Placental pericyte (primary cell): ENCODE measurements around the gene NDUFAF7. TPM values are rescaled to one million over a fixed set of nuclear protein-coding genes. Genes with fewer than 3 reads are reported as not detected.

Experiments used
- total RNA-seq: library from RNA; depleted of rRNA; stranded (reverse); fragments of >200 nt; gene quantifications from 2 replicates; pipeline ENCODE4 v1.2.3, GENCODE V29; 2012

Gene NDUFAF7, protein sequence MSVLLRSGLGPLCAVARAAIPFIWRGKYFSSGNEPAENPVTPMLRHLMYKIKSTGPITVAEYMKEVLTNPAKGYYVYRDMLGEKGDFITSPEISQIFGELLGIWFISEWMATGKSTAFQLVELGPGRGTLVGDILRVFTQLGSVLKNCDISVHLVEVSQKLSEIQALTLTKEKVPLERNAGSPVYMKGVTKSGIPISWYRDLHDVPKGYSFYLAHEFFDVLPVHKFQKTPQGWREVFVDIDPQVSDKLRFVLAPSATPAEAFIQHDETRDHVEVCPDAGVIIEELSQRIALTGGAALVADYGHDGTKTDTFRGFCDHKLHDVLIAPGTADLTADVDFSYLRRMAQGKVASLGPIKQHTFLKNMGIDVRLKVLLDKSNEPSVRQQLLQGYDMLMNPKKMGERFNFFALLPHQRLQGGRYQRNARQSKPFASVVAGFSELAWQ
- total RNA-seq: 11.2 and 12.5 TPM in 2 replicates

DNA sequence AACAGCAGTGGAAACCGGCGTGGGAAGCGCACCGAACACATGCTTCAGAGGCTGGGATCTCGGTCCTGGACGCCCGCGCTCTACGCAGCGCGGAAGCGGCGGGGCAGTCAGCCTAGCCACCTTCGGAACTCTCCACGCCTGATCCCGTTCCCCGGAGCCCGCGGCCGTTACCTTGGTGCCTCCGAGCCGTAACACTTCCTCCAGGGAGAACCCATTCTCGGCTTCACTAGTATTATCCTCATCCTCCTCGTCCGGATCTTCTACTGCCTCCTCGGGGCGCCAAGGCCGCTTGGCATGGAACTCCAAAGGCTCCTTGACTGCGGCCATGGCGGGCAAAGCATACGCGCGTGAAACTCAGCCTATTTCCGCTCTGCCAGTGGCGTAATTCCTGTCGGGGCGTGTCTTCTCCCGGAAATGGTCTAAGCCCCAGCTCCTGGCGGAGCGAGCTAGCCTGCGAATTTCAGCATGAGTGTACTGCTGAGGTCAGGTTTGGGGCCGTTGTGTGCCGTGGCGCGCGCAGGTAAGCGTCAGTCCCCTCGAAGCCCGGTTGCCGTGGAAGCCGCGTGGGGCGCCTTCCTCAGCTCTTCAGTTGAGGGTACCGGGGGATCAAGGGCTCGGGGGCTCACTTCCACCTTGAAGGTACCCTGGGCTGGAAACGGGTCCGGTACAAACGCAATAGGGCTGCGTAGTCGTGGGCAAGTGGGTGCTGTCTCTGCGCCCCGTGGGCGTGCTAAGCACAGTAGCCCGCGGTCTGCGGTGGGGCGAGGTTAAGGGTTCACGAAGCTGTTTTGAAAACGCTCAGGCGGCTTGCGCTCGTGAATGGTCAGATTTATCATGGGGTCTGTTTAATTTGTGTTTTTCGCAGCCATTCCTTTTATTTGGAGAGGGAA is at the start of gene NDUFAF7, which contains the start of gene CEBPZ:
Gene NDUFAF7 (plus strand): TSS at position 418 of the 890 bp plus-strand sequence. CDS start 48 bp downstream, at position 466.
Gene CEBPZ (minus strand): TSS at position 356 of the 890 bp plus-strand sequence. CDS start 29 bp downstream, at position 327.

DNA sequence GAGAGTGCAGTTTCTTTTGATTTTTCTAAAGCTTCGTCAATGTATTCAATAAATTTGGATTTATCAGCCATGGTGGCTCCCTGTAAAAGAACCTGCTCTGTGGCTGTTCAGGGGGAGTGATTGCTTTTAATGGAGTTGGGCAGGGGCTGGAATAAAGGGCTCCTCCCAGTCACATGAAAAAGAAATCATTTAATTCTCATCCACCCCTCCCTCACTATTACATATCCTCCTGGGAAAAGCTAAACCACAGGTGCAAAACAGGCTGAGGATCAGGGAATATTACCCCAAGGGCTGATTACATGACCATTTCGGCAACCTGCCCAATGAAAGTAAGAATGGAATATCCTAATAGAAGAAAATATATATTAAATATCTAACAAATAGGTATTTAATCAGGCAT is 42.9 kb upstream of the NDUFAF7 start, which contains the start of gene SULT6B1:
Gene SULT6B1 (minus strand): TSS at position 101 of the 400 bp plus-strand sequence. CDS start 30 bp downstream, at position 71.

DNA sequence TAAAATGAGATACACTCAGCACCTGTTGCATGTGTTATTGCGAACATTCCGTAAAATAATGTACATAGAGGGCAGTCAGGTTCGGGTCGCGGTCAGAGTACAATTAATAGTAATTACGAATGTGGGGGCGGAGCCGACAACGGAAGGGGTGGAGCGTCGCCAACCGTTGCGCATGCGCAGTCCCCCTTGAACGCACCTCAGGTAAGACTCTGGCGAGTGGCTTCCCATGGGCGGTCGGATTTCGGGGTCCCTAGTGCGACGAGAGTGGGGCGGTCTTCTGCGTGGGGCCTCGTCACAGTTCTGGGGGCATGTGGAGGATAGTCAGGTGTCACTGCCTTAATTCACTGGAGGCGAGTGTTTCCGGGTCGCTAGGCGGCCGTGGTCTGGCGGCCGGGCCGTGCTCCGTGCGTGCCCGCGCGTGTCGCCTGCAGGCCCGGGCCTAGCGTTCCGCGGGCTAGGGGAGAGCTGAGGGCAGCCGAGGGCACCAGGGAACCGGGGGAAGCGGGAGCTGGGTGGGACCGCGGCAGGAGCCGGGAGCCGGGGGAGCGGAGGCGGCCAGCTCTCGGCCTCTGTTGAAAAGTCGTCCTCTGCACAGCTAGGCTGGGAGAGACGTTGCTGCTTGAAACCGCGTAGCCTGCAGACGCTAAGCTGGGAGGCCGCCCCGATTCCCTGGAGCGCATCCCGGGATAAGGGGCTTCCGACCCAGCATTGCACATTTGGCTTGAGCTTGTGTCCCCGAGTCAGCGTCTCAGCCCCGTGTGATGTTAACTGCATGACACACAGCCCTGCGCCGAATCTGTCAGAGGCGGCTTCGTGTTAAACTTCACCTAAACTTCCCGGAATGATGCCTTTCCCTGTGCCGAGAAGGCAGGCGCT is 34.9 kb upstream of the NDUFAF7 start, which contains the start of gene CEBPZOS:
Gene CEBPZOS (plus strand): TSS at position 177 of the 876 bp plus-strand sequence. CDS start 3,209 bp downstream, outside the sequence.

Other genes starting within 250 kb of the NDUFAF7 start
- 18.4 and 36.7 TPM in 2 replicates for gene HEATR5B, start 147.3 kb upstream of the NDUFAF7 start, total RNA-seq
- gene GPATCH11, start 147.1 kb upstream of the NDUFAF7 start, total RNA-seq: 3.7 and 13.6 TPM in 2 replicates
- gene EIF2AK2, start 74.7 kb upstream of the NDUFAF7 start, total RNA-seq: 18.6 and 42.2 TPM in 2 replicates
- gene SULT6B1, start 43.0 kb upstream of the NDUFAF7 start, total RNA-seq: not detected in 2 replicates
- 13.1 and 19.3 TPM in 2 replicates for gene CEBPZOS, start 35.2 kb upstream of the NDUFAF7 start, total RNA-seq
- 38.5 and 43.2 TPM in 2 replicates for gene CEBPZ, start 62 bp upstream of the NDUFAF7 start, total RNA-seq
- gene PRKD3, start 93.2 kb downstream of the NDUFAF7 start, total RNA-seq: 35.2 and 75.2 TPM in 2 replicates
- gene QPCT, start 113.0 kb downstream of the NDUFAF7 start, total RNA-seq: 11.2 and 49.1 TPM in 2 replicates